H4 (cell line): Measurements from ENCODE around the gene EHMT1. TPM values are rescaled to one million over a fixed set of nuclear protein-coding genes. Genes with fewer than 3 reads are reported as not detected.
"Not testable (repeated sequence)": the region's sequence is repeated elsewhere in the genome, so short reads cannot be mapped to it uniquely, and the experiment has no call there.

Source experiments
- DNase-seq: peaks from one replicate; pipeline ENCODE4 v3.0.0-alpha.2; 2015; ENCODE audit warnings: low spot score
- total RNA-seq: library from RNA; depleted of rRNA; stranded (reverse); fragments of >200 nt; shearing (Covaris generic); gene quantifications from 2 replicates; pipeline ENCODE4 v1.2.3, GENCODE V29; 2014

Gene EHMT1
- total RNA-seq, 1 experiment from 2014 or later = 18.6 TPM

DNA sequence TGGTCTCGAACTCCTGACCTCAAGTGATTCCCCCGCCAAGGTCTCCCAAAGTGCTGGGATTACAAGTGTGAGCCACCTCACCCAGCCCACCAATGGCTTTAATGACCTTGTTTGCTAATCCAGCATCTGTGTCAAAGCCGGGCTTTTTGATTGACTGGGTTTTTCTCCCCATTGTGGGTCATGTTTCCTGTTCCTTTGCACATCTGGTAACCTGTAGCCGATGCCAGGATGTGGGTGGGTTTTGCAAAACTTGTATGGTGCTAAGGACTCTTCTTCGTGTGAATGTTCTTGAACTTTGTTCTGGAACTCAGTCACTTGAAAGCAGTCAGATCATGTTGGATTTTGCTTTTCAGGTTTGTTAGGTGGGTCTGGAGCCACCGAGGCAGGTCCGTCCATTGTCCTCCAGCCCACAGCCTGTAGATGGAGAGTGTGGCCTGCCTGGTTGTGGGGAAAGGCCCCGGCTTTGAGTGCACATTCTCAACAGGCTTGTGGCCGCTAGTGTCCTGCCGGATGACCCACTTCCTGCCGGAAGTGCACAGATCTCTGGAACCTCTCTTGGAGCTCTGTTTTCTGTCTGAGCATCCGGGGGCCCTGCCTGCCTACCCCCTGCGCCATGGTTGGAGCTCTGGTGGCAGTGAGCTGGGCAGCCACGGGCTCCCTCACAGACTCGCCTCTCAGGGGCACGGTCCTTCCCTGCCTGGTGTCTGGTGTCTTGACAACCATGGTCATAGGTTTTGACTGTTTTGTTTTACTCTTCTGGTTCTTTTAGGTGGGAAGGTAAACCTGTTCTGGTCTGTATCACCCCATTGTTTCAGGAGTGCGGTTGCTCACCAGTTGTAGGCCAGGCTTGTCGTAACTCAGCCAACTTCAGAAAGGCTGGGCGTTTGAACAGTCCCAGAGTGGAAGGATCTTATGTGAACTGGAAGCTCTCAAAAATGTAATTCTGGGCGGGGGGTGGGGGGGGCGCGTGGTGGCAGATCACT, 189.2 kb downstream of the EHMT1 start:
- no peak for DNase-seq

DNA sequence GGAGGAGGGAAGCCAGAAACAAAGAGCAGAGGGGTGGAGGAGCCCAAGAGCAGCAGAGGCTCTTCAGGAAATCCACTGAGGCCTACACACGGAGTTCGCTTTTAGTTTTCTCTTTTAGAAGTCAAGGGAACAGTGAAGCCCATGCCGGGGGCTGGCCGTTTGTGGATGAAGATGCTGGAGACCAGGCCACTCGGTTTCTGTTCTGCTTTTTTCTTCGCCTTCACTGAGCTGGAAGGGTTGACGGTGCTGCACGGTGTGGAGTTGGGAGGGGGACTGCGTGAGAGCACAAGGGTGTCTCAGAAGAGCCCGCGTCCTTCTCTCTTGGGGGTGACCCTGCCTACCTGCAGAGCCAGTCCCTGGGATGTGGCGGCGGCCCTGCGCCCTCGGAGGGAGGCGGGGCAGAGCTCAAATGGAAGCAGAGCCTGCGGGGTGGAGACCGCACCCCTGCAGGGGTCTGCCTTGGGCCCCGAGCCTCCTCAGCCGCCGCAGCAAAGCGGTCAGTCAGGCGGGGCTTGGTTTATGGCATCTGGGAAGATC, 190.3 kb downstream of the EHMT1 start:
- no peak for DNase-seq

DNA sequence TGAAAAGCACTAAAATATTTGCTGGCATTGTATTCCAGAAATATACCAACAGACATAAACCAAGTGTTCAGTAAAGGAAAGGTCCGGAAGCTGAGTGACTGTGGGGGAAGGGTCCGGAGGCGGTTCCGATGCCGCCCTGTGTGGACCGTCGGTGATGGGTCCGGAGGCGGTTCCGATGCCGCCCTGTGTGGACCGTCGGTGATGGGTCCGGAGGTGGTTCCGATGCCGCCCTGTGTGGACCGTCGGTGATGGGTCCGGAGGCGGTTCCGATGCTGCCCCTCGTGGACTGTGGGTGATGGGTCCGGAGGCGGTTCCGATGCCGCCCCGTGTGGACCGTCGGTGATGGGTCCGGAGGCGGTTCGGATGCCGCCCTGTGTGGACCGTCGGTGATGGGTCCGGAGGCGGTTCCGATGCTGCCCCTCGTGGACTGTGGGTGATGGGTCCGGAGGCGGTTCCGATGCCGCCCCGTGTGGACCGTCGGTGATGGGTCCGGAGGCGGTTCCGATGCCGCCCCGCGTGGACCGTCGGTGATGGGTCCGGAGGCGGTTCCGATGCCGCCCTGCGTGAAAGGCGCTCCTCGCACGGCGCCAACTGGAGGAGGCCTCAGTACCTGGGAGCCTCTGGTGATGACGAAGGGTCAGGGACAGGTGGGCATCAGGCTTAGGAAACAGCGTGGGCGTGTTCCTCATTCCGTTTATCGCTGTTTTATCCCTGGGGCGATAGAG, 191.1 kb downstream of the EHMT1 start:
- not testable (repeated sequence) for DNase-seq

DNA sequence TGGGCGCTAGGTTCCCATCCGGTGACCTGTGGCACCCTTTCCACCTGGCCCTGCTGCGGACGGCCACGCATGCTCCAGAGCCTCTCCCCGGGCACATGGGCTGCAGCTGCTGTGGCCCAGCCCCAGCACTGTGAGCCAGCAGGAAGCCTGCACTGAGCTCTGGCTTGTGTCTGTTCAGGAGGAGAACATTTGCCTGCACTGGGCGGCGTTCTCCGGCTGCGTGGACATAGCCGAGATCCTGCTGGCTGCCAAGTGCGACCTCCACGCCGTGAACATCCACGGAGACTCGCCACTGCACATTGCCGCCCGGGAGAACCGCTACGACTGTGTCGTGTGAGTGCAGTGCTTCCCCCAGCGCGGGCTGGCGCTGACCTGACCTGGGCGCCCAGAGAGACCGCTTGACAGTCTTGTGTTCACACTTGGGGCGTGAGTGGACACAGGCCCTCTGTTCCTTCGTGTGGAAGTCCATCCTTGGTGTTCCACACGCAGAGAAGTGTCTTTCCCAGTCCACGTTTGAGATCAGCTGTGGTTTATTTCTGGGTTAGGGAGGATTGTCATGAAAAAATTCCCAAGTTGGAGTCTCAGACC, 192.6 kb downstream of the EHMT1 start:
- DNase-seq = no peak

DNA sequence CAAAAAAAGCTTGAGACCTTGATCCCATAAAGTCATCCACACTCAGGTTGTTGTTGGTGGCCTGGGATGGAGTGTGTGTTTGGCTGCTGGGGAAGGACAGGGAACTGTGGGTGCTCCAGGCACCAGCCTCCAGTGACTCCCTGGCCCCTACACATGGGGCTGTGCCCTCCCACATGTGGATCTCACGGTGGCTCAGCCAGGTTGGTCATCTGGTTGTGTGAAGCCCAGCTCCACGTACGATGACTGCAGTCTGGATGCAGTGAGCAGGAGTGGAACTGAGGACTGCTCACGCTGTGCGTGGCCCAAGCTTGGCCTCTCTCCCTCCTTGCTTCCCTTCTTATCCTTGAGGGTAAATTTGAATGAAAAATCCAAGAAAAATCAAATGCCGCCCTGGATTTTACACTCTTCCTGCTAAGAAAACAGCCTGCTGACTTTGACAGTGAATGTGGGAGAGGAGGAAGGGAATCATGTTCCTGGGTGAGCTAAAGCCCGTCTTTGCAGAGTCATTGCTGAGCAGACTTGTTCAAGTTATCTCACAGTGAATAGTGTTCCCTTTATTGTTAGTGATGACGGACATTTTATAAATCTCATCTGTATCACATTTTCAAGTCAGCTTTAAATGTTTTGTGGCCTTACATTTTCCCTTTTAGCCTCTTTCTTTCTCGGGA, 193.7 kb downstream of the EHMT1 start:
- DNase-seq = no peak

DNA sequence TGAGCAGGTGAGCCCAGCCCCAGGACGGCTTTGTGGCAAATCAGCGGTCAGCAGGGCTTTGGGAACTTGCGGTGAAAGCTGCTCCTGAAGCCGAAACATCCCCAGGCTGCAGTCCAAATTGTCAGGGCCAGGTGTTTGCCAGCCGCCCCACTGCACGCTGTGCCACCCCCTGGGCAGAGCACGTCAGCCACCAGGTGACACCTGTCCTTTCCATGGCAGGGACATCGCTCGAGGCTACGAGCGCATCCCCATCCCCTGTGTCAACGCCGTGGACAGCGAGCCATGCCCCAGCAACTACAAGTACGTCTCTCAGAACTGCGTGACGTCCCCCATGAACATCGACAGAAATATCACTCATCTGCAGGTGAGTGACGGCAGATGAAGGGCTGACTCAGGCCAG, 194.4 kb downstream of the EHMT1 start:
- DNase-seq = no peak

DNA sequence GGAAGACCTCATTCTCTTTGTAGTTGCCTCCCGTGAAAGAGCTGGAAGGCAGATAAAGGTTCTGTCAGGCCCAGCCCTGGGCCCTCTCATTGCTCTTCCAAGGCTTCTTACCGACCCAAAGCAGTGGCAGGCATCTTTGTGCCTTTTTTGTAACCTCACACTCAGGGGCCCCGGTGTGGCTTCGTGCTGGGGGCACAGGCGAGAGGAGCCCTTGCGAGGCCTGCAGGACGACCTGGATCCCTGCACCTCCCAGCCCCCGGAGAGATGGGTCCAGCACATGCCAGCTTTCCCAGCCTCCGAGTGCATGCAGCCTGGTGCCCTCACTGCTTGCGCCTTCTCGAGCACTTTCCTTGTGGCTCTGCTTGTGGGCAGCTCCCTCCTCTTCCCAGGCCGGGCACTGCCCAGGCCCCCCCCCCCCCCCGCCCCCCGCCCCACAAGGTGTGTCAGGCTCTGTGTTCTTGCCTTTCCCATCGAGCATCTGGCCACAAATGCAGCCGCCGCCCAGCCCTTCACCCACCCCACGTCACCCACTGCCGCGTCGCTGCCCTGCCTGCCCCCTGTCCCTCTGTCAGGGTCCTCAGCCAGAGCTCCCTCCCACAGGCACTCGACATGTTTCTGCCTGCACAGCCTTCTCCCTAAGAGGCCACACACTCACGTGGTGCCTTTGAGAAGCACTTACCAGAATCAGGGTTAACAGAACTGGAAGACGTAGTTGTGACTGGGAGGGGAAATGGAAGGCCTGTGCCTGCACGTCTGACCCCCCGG, 195.0 kb downstream of the EHMT1 start:
- DNase-seq = no peak

DNA sequence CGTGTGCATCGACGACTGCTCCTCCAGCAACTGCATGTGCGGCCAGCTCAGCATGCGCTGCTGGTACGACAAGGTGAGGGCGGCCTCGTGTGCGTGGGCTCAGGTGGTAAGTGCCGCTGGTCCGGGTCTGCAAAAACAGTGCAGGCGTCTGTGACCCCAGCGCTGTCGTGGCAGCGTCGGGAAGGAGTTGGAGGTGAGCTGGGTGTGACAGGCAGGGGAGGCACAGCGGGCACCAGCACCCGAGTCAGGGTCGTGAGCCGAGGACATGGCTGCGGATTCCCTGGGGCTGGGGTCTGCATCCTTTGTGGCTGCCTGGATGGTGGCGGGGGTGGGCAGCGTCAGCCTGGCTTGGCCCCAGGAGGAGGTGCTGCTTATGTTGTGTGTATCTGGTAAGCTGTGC, 195.6 kb downstream of the EHMT1 start:
- DNase-seq = no peak

DNA sequence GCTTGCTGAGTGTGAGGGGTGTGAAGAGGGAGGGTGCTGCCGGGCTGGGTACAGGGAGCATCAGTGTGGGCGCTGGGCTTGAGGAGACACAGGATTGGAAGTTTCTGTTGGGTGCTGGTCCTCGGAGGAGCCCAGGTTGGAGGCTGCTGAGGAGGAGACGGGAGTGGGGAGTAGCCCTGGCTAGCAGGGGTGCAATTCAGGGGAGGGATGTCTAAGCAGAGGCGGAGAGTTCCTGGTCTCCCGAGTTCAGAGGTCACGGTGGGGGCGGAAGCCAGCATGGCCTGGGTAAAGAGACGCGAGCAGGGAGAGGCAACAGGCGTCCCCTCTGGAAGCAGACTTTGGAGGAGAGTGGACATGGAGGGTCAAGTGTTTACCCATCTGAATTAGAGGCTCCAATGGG, 196.0 kb downstream of the EHMT1 start:
- DNase-seq = no peak

DNA sequence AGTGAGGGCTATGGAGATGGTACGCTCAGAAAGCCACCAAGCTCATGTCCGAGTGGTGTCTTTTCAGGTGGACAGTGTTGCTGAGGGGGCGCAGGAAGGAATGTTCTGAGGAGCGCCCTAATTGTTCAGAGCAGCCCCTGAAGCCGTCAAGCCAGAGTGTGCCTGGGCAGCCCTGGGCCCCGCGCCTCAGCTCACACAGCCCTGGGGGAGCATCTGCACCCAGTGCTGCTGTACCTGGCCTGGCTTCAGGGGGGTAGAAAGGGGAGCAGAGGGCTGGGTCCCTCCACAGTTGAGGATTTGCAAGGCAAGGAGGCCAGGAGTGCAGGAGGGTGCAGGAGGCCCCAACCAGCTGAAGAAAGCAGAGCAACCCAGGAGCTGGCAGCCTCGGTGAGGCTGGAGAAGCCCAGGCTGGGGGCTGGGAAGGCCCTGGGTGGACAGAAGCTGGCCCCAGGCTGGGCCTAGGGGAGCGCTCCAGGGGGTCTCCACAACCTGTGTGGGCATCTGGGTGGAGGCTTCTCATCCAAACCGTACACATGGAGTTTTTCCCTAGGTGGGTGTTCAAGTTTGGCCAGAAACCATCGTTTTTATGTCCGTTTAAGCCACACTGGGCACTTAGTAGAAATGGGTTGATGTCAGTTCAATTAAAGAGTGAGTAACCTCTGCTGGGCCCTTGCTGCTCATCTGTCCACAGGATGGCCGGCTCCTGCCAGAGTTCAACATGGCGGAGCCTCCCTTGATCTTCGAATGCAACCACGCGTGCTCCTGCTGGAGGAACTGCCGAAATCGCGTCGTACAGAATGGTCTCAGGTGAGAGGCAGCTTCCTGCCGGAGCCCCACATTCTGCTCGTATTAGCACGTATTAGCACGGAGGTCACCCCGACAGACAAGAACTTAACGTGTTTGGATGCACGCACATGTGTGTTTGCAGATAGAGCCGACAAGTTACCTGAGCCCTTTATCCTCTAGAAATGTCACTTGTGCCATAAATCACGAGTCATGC, 196.8 kb downstream of the EHMT1 start:
- no peak for DNase-seq

DNA sequence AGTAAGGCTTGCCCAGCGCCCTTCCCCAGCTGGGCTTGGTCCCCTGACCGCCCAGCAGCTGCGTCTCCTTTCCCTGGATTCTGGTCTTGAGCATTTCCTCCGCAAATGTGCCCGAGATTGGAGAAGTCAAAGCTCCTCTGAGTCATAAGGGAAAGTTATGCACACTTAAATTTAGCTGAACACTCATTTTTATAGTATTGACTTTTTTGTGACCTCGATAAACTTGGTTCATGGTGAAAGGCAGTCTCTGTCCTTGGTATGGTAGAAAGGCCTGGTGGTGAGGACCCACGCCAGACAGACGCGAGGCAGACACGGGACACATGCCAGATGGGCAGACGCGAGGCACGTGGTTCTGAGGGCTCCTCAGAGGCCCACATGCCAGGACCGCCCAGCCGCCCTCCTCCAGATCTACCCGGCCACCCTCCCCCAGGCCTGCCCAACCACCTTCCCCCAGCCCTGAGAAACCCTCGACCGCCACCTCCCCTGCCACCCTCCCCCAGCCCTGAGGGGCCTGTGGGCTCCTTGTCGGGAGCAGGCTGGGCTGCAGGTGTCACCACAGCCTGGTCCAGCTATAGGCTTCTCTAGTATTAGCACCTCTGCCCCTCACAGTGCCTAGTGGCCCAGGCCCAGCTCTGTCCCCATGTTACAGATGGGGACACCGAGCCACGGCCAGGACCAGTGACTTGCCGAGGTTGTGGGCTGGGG, 197.9 kb downstream of the EHMT1 start:
- DNase-seq = no peak

DNA sequence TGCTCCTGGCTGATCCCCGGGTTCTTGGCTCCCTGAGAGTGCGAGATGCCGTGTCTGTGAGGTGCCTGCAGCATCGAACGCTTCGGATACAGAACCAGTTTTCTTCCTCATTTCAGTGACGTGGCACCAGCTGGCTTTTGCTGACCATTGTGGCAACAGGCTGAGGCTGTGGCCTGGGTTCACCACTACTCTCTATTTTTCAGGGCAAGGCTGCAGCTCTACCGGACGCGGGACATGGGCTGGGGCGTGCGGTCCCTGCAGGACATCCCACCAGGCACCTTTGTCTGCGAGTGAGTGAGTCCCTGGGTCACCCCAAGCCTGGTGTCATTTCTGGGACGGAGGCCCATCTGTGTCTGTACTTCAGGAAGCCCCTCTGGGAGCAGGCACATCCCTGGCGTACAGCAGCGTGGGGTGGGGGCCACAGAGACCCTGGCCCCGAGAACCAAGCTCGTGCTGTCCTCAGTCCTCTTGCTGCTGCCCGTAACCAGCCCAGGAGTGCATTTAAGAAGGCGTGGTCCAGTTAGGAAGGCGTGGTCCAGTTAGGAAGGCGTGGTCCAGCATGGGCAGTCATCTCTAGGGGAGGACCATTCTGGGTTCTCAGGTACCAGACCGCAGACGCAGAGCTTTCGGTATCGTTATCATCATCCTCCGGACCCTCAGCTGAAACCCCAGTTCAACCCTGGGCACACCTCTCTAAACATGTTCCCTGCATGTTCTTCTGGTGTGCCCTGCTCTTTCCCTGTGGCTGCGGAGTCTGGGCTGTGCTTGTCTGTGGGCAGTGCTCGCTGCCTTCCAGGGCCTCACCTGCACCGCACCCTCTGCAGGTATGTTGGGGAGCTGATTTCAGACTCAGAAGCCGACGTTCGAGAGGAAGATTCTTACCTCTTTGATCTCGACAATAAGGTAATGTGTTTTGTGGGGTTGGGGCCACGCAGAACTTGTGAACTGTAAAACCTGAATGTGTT, 198.7 kb downstream of the EHMT1 start:
- no peak for DNase-seq

DNA sequence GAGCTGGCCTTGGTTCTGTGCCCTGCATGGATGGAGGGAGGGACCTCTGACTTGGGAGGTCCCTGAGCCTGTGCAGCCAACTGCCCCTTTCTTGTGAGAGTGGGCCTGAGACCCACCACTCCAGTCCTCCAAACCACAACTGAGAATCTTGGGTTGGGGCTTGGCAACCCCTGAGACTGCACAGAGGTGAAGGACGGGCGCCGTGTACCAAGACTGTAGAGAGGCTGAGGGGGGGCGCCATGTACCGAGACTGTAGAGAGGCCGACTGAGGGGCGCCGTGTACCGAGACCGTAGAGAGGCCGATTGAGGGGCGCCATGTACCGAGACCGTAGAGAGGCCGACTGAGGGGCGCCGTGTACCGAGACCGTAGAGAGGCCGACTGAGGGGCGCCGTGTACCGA, 199.5 kb downstream of the EHMT1 start:
- no peak for DNase-seq

DNA sequence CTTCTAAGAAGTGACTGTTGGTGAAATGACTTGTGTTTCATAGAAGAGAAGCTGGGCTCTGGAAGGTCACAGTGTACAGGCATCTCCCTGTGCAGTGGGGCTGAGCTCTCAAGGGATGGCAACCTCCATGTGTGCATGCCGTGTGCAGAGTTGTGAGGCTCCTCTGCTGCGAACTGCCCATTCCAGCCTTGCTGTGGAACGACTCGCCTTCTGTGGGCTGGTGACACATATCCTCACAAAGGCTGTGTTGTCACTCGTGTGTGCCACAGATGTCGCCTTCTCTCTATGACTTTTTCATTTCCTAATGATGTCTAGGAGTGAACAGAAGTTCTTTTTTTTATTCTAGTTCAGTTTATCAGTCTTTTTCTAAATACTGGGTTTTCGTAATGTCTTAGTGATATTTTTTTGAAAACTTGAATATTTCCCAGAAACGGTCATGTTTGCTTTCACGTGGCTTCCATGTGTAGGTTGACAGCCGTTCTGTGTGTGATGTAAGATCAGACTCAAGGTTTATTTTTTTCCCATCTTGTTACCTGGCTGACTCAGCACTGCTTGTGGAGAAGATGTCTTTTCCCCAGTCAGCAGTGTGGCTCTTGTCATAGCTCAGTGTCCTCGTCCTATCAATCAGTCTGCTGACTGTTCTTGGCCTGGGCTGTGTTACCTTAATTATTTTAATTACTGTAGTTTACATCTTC, 201.5 kb downstream of the EHMT1 start:
- no peak for DNase-seq

DNA sequence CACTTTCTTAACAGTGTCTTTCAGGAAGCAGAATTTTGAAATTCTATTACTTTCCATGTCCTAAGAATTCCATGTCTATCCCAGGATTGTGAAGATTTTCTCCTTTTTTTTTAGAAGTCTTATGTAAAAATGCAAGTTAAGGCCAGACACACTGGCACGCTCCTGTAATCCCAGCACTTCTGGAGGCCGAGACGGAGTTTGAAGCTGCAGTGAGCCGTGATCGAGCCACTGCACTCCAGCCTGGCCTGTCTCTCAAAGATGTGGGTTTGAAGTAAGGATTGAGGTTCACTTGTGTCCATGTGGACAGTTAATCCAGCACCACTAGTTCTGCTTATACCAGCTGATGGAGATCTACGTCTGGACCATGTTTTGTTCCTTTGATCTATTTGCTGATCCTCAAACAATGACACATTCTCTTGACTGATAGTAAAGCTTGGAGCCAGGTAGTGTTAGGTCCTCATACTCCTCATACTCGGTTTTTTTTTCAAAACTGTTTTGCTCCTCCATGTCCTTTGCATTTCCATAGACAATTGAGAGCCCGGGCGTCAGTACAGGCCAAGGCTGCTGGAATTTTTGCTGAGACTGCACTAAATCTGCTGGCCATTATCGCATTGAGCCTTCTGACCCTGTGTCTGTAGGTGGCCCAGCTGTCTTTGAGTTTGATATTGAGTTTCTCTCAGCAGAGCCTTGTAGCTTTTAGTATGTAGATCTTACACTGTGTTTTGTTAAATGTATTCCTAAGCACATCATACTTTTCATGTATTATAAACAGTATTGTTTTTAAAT, 205.4 kb downstream of the EHMT1 start:
- no peak for DNase-seq

DNA sequence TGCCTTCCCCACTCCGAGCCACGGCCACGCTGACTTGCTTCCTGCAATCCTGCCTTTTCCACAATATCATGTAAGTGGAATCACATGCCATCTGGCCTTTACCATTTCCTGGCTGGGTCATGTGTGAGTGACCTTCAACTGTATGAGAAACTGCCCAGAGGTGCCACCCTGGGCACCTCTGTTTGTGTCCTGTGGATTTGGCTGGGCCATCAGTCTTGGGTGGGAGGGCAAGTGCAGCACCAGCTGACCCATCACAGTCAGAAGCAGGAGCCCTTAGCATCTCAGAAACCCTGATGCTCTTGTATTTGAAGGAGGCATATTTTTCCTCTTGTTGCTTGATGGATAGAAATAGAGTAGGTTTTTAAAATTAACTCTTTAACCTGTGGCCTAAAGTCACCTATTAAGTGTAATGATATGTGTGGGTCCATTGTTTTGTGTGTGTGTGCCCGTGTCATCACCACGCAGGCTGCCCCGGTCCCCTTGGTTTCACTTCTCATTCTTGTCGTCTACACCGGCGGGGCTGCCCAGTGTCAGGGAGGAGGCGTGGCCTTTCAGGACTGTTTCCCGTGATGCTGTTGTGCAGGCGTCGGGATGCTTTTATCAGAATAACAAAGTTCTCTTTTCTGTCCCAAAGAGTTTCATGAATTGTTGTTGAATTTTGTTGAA, 206.7 kb downstream of the EHMT1 start:
- DNase-seq = no peak
